ENCODE measurements around the gene PGAP2. TPM values are rescaled to one million over a fixed set of nuclear protein-coding genes. Genes with fewer than 3 reads are reported as not detected.

Gene PGAP2
- total and polyA plus RNA-seq, 2 donors (not counting 1 experiment from before 2014, with no cell fraction given), result 20.5 to 47.1 TPM

- DNase-seq (no peak), ATAC-seq (ENCODE audit: low read depth) (no peak)
- TF ChIP-seq CTCF (IDR thresholded peaks at IDR 0.05), result no peak
- no peak for TF ChIP-seq EZH2 (IDR thresholded peaks at IDR 0.05; ENCODE audit: borderline replicate concordance, insufficient read depth, low read depth, low read length, poor library complexity, severe bottlenecking)
- H2AFZ ChIP-seq (ENCODE audit: insufficient read depth, low read depth, low read length, poor library complexity, severe bottlenecking), result no peak overlapping the region
- no peak overlapping the region for H3K4me2 ChIP-seq (replicated peaks; ENCODE audit: low read depth, low read length, poor library complexity, severe bottlenecking)
- ChIA-PET POLR2A (no interaction called here), CTCF (interaction anchor here (0.8 to 1.9 kb wide), 2 partner anchors 42 to 306 kb away, joined by 4 to 5 read pairs; no protein-coding TSS in a partner anchor)
- Mint-ChIP-seq H3K27ac (no peak overlapping the region), H3K4me3 (no peak overlapping the region), H3K9me3 (ENCODE audit: insufficient read depth) (no peaks in the 10 kb centered on the region), H3K27me3 (no peaks in the 10 kb centered on the region), H3K4me1 (no peaks in the 10 kb centered on the region)
- H4K20me1 ChIP-seq (ENCODE audit: control insufficient read depth, insufficient read depth, low read length, poor library complexity, severe bottlenecking), result no peaks in the 10 kb centered on the region
- WGBS (ENCODE audit: insufficient coverage), result no CpG with 5 or more reads among the region's 3 CpGs
- intact Hi-C loops (cut with micrococcal nuclease), result no loop called here
- no peaks in the 10 kb centered on the region for H3K4me1 ChIP-seq (ENCODE audit: control insufficient read depth in 2 of 2, insufficient read depth in 2 of 2, low read length in 2 of 2)
- H3K4me3 ChIP-seq (ENCODE audit: control extremely low read depth in 1 of 5, extremely low read depth in 1 of 5, insufficient read depth in 1 of 5, low read depth in 2 of 5, low read length in 4 of 5), result no peak overlapping the region
- no peaks in the 10 kb centered on the region for H3K9me3 ChIP-seq (ENCODE audit: control extremely low read depth in 1 of 3, control insufficient read depth in 2 of 3, insufficient read depth in 1 of 3, low read length in 2 of 3)
- H3K79me2 ChIP-seq (ENCODE audit: control insufficient read depth, insufficient read depth, low read length), result peaks cover 8% of the 10 kb centered on the region
- no peak overlapping the region for H3K27ac ChIP-seq (ENCODE audit: low read length in 2 of 2)
- peaks cover 22 to 94% of the 10 kb centered on the region in 2 experiments for H3K36me3 ChIP-seq (replicated peaks in 1 of 2; ENCODE audit: control extremely low read depth in 1 of 2, control insufficient read depth in 1 of 2, extremely low read depth in 1 of 2, insufficient read depth in 2 of 2, low read length in 1 of 2)
- H3K9ac ChIP-seq (ENCODE audit: low read length), result no peak overlapping the region
- H3K27me3 ChIP-seq (replicated peaks in 1 of 4; ENCODE audit: control extremely low read depth in 1 of 4, control insufficient read depth in 3 of 4, insufficient read depth in 4 of 4, low read length in 3 of 4), result no peaks in the 10 kb centered on the region
Measured at GRCh38 chr11:3767536-3767935, 40.8 kb upstream of the PGAP2 start.

- Histone ChIP-seq H2AFZ (ENCODE audit: insufficient read depth, low read depth, low read length, poor library complexity, severe bottlenecking) (no peak overlapping the region), H4K20me1 (ENCODE audit: control insufficient read depth, insufficient read depth, low read length, poor library complexity, severe bottlenecking) (no peaks in the 10 kb centered on the region), H3K4me2 (replicated peaks; ENCODE audit: low read depth, low read length, poor library complexity, severe bottlenecking) (no peak overlapping the region), H3K79me2 (ENCODE audit: control insufficient read depth, insufficient read depth, low read length) (peaks cover 14% of the 10 kb centered on the region), H3K27me3 (replicated peaks in 1 of 4; ENCODE audit: control extremely low read depth in 1 of 4, control insufficient read depth in 3 of 4, insufficient read depth in 4 of 4, low read length in 3 of 4) (no peaks in the 10 kb centered on the region), H3K36me3 (replicated peaks in 1 of 2; ENCODE audit: control extremely low read depth in 1 of 2, control insufficient read depth in 1 of 2, extremely low read depth in 1 of 2, insufficient read depth in 2 of 2, low read length in 1 of 2) (peaks cover 14 to 90% of the 10 kb centered on the region in 2 experiments), H3K4me3 (ENCODE audit: control extremely low read depth in 1 of 5, extremely low read depth in 1 of 5, insufficient read depth in 1 of 5, low read depth in 2 of 5, low read length in 4 of 5) (no peak overlapping the region), H3K9ac (ENCODE audit: low read length) (no peak overlapping the region), H3K4me1 (ENCODE audit: control insufficient read depth in 2 of 2, insufficient read depth in 2 of 2, low read length in 2 of 2) (no peaks in the 10 kb centered on the region), H3K9me3 (ENCODE audit: control extremely low read depth in 1 of 3, control insufficient read depth in 2 of 3, insufficient read depth in 1 of 3, low read length in 2 of 3) (no peaks in the 10 kb centered on the region), H3K27ac (ENCODE audit: low read length in 2 of 2) (no peak overlapping the region)
- 100% methylated on average over 2 of the region's 4 CpGs for WGBS (ENCODE audit: insufficient coverage)
- H3K27ac Mint-ChIP-seq, result no peak overlapping the region
- H3K27me3 Mint-ChIP-seq, result no peaks in the 10 kb centered on the region
- ChIA-PET POLR2A (interaction anchor here (0.6 kb wide), 1 partner anchor 80 kb away, joined by 3 read pairs; no protein-coding TSS in a partner anchor), CTCF (interaction anchor here (0.8 to 2.2 kb wide), 5 partner anchors 35 to 299 kb away, joined by 3 to 9 read pairs (median 3); partner anchors contain the start of gene PGAP2)
- intact Hi-C loops (cut with micrococcal nuclease), result no loop called here
- H3K4me3 Mint-ChIP-seq, result no peak overlapping the region
- TF ChIP-seq EZH2 (IDR thresholded peaks at IDR 0.05; ENCODE audit: borderline replicate concordance, insufficient read depth, low read depth, low read length, poor library complexity, severe bottlenecking) (no peak), CTCF (IDR thresholded peaks at IDR 0.05) (no peak)
- ATAC-seq (ENCODE audit: low read depth), result no peak
- no peak for DNase-seq
- no peaks in the 10 kb centered on the region for H3K4me1 Mint-ChIP-seq
- H3K9me3 Mint-ChIP-seq (ENCODE audit: insufficient read depth), result no peaks in the 10 kb centered on the region
Measured at GRCh38 chr11:3773180-3773579, 35.2 kb upstream of the PGAP2 start.

All from B cell (primary cell).